ENCODE measurements around the gene C5orf22. TPM values are rescaled to one million over a fixed set of nuclear protein-coding genes. Genes with fewer than 3 reads are reported as not detected.
"Not testable (repeated sequence)": the region's sequence is repeated elsewhere in the genome, so short reads cannot be mapped to it uniquely, and the experiment has no call there.

The C5orf22 gene
- total RNA-seq, 1 experiment from 2014 or later: 19.9 TPM

DNA sequence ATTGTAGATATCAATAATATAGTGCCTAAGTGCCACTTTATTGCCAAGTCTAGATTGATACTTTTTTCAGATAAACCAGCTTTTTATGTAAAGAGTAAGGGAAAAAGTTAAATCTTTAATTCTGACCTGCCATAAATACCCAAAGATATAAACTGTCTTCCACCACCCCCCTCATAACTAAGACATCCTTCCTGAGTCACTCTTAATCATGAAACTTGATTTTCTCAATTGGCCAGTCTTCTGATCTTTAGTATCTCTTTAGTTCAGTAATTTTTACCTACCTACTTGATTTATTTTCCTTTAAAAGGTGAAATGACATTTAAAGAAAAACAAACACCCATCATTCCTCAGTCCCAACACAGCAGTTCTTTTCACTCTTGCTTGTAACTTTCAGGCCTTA, 21.8 kb downstream of the C5orf22 start:
- DNase-seq (ENCODE audit: low read depth): no peak

DNA sequence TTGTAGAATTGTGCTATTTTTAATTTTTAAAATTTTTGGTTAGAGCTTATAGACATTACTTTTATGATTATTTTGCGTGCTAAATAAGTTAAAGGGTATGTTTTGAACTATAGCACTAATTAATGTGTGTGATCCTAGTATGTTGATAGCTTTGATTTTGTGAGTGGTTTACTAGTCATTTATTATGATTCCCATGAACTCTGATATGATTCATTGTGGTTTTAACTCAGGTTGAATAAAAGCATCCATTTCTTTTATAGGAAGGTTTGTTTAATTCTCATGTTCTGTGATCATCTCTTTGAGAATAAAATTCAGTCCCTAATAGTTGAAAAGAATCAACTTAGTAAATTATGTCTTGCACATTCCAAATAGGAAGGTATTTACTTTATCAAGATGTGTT, 22.5 kb downstream of the C5orf22 start:
- no peak for DNase-seq (ENCODE audit: low read depth)

DNA sequence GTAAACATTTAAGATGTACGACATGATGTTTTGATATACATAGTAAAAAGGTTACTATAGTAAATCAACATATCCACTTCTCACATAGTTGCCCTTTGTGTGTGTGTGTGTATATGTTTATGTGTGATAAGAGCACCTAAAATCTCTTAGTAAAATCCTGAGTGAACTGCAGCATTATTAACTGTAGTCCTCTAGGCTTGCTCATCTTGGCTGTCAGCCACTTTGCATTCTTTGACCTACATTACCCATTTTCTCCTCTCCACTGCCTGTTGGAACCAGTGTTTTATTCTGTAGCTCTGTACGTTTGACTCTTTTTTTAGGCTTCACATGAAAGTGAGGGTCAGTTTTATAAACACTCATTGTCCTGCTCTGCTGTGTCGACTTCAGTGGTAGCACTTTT, 24.4 kb downstream of the C5orf22 start:
- DNase-seq (ENCODE audit: low read depth): no peak

DNA sequence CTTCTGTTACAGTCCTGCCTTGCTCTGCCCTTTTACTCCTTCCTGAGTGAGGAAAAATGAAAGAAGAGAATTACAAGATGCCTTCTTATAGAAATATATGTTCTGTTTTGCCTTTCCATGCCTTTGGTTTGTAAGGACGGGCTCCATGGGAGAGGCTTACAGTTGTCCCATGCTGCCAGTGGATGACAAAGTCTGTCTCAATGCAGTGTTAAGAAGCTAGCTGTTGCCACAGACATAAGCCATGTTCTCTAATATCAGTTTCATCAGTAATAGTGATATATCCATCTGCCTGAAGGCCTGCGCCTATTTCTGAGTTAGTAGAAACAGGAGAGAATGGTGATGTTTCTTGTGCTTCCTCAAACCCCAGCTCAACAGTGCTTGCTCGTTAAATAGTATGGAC, 27.8 kb downstream of the C5orf22 start:
- DNase-seq (ENCODE audit: low read depth): no peak

DNA sequence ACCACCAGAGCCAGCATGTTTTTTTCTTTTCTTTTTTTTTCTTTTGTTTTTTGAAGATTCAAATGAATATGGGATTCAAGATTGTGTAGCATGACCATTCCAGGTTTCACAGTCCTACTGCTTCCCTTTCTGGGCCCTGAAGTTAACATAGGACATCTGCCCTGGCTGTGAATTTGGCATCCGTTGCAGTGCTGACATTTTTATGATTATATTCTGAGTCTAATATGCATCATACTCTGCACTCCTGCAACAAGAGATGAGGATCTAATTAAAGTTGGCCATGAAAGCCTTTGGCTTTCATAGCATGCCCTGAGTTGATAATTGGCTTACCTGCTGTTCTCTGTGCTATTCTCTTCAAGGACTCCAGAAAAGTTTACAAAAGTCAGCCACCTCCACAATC, 29.8 kb downstream of the C5orf22 start:
- DNase-seq (ENCODE audit: low read depth): no peak

DNA sequence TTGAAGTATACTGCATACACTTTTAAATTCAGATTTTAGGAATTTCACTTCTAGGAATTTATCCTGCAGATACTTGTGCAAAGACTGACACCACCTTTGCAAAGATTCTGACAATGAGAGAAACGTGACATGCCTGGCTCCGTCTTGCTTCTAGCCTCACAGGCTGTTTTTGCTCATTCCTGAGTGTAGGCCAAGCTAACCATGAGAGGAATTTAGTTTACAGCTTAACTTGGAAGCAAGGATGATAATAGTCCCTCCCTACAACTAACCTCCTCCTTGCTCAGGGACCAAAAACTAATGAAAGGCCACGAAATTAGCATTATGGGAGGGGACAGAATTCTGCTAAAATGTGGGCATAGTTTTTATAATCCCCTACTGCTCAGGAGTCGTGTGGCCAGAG, 31.1 kb downstream of the C5orf22 start:
- DNase-seq (ENCODE audit: low read depth): no peak

DNA sequence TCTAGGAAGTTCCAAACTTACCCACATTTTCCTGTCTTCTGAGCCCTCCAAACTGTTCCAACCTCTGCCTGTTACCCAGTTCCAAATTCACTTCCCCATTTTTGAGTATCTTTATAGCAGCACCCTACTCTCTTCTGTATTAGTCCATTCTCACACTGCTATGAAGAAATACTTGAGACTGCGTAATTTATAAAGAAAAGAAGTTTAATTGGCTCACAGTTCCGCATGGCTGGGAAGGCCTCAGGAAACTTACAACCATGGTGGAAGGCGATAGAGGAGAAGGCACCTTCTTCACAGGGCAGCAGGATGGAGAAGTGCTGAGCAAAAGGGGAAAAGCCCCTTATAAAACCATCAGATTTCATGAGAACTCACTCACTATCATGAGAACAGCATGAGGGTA, 34.3 kb downstream of the C5orf22 start:
- DNase-seq (ENCODE audit: low read depth): not testable (repeated sequence)

DNA sequence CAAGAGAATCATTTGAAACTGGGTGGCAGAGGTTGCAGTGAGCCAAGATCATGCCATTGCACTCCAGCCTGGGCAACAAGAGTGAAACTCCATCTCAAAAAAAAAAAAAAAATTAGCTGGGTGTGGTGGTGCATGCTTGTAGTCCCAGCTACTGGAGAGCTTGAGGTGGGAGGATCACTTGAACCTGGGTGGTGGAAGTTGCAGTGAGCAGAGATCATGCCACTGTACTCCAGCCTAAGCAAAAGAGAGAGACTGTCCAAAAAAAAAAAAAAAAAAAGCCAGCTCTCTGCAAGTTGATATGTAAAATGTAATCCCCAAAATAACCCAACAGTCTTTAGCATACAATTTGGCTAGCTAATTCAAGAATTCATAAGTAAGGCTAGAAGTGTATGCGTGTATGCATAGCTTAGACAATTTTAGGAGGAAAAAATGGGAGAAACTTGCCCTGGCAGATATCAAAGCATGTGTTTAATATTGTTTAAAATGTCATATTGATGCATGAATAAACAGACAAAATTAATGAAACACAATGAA, 36.3 kb downstream of the C5orf22 start:
- no peak for DNase-seq (ENCODE audit: low read depth)

DNA sequence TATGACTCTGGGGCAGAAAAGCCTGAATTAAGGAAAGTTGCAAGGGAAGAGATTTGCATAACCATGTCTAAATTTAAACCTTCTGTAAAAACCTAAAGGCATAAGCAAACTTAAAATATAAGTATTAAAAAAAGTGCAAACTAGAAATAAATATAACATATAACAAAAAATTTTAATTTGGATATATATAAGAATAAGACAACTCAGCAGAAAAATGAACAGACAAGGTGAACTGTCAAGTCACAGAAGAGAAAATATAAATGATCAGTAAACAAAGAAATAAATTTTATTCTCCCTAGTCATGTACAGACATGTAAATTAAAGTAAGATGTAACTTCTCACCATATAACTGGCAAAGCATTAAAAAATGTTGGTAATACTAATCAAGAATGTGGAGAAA, 37.0 kb downstream of the C5orf22 start:
- DNase-seq (ENCODE audit: low read depth): no peak

DNA sequence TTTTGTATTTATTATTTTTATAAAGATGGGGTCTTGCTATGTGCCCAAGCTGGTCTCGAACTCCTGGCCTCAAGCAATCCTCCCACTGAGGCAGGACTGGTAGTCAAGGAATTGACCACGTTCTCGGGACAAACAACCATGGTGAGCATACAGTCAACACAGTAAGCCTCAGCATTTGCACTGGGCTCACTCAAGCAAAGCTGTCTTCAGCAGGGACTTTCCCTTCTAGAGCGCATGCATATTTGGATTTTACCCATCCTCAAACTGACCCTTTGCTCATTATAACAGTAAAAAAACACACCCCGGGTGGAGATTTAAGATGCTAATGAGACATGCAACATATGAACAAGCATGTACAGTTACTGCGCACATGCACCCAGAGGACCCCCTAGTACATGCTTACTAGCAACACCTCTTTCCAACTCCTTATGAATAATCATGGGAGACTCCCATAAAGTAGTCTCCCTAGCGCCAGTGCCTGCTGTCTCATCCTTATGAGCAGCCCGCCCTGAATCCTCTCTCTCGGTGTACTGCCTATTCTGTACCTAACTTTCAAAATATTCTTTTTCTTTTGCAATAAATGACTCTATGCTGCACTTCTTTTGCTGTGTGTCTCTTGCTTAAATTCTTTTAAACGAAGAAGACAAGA, 41.5 kb downstream of the C5orf22 start:
- DNase-seq (ENCODE audit: low read depth): no peak

DNA sequence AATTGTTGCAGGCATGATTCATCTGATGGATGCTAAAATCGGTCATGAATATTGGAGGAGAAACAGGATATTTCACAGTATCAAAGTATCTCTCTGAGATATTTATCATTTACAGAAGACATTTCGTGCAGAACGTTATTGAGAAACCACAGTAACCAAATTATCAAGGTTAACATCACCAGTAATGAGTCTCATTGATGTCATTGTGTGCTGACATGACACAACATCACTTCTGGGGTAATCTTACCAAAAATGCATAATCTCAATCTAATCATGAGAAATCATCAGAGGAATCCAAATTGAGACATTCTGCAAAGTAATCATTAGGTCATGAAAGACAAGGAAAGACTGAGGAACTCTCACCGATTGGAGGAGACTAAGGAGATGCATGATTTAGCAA, 42.7 kb downstream of the C5orf22 start:
- DNase-seq (ENCODE audit: low read depth): no peak

DNA sequence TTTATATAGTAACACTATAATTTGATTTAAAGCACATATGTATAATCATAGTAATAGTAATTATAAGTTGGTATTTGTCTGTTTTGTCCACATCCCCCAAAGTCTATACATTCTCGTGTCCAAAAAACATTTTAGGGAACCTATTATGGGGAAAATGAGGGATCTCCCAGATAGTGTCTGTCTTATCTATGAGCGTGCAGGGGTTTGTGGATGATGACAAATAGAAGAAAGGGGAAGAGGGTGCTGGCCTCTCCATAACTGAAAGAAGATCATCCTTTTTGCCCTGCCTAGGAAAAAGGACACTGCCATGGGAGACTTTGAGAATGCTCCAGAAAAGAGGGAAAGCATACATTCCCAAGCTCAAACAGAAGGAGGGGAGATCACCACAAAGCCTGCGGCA, 45.3 kb downstream of the C5orf22 start:
- DNase-seq (ENCODE audit: low read depth): no peak

DNA sequence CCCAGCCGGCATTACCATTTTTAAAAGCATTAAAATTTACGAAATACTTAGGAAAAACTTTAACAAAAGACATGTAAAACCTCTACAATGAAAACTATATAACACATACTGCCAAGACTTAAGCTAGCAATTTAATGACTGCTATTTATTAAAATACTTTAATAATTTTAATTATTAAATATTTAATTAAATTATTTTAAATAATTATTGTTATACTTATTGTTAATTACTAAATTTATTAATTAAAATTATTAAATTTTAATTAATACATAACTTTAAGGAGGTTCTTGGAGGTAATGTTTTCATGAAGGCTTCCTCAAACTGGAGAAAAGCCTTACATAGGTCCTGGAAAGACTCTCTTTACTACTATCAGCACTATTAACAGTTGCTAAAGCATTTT, 47.5 kb downstream of the C5orf22 start:
- DNase-seq (ENCODE audit: low read depth): no peak

DNA sequence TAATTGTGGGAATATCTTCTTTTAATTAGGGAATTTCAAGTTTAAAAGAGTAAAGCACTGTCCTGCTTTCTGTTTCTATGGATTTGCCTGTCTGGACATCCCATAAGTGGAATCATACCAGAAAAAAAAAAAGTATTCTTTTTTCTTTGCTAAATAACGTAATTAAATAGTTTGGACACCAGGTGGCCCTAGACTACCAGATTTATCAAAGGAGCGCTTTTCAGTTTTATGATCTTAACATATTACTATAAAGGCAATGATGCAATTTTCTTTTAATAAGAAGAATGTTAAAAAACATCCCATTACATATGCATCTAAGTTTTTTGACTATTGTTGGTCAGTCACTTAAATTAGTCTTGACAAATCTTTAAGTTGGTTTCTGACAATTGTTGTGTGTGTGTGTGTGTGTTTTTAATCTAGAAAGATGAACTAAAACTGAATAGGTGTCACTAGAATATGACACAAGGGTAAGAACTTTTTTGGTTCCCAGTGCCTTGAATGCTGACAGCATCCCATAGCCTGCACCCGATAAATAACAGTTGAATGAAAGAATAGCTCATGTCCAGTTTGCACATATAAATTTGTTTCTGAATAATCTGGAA, 49.5 kb downstream of the C5orf22 start:
- peak; percentile 12 for DNase-seq (ENCODE audit: low read depth)

DNA sequence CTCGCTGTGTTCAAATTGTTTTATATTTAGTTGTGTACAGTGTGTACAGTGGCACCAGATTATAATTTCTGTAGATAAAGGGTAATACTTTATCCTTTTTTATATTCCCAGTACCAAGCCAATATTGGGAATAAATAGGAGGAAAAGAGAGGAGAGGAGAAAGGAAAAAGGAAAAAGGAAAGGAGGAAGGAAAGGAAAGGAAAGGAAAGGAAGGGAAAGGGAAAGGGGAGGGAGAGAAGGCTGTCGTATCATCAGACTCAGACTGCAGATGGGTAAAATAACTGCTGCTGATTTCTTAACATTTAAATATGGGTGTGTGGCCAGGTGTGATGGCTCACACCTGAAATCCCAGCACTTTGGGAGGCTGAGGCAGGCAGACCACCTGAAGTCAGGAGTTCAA, 51.0 kb downstream of the C5orf22 start:
- DNase-seq (ENCODE audit: low read depth): no peak

DNA sequence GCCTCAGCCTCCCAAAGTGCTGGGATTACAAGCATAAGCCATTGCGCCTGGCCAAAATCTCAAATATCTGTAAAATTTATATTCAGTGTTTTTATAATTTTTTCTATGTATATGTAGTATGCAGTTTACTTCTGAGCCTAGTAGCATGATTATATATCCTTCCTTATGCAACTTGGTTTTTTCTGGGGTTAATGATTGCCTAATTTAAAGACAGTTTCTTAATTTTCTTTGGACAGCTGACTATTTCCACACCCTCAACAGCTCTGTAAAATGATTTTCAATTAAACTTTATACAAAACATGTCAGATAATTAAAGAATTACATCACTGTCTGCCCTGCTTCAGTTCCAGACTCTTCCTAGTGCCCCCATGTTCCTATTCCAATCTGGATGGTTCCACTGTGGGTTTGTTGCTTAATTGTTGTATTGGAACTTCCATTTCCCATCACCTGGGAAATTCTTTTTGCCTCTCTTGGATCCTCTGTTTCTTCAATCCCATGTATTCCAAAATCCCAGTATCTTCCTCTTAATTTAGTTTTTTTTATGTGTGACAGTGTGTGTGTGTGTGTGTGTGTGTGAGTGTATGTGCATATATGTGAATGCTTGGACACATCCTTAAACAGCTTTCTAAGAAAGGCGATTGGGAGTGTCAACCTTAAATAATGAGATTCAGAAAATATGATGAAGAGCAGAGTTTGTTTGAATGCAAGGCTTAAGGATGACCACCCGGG, 53.2 kb downstream of the C5orf22 start:
- no peak for DNase-seq (ENCODE audit: low read depth)

DNA sequence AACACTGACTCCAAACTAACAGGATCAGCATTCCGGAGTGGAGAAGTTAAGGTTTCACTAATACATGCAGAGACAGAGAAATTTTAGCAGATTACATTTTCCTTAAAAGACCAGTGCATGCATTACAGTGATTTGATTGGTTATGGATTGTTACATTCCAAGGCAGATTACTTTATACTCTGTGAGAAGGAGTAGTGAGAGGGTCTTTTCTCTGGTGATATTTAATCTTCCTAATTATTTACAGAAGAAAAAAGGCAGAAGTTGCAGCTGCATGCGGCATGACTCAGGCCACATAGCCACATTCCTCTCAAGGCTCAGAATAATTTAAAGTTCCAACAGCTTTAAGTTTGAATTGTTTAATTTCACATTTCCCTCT, 53.8 kb downstream of the C5orf22 start:
- peak; percentile 11 for DNase-seq (ENCODE audit: low read depth)

DNA sequence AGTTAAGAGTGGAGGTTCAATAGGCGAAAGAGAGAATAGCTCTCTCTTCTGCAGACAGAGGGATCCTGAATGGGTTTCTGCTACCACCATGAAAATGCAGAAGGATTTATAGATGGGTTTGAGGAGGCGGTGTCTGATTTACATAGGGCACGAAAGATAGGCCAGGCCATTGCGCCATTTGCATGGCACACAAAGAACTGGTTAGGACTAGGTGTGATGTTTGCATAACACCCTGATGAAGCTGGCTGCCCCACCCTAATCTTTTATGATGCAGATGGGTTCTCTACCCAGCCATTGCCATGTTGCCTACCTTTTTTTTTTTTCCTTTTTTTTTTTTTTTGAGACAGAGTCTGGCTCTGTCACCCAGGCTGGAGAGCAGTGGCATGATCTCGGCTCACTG, 55.4 kb downstream of the C5orf22 start:
- DNase-seq (ENCODE audit: low read depth): no peak

DNA sequence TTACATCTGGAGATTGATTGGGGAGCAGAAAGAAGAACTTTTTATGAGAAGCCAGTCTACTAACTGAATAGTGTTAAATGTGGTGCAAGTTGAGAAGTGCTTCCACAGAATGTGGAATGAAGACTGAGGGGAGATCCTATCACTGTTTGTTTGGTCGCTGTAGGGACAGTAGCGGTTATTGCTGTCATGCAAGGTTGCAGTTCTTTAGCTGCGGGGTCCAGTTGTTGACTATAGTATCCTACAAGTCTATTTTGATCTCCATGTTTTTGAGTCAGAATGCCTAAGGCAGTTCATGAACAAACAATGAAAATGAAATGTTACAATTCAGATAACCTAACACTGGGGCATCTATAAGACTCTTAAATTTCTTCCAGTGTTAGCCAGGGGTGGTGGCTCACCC, 61.6 kb downstream of the C5orf22 start:
- no peak for DNase-seq (ENCODE audit: low read depth)

DNA sequence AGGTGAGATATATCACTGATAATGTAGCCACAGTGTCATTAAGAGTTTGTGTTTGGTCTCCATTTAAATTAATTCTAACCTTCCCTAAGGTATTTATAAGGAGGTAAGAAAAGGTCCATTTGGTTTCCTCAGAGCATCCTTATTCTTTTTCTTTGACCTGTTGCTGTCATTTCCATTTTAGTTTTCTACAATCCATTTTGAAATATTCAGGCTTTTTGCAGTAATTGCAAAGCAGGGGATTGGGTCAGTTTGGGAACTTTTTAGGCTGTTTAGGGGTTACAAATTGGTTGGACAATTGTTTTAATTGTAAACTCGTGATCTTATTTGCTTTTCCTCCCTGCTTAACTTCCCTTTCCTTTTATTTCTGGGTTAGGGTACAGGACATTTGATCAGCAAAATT, 64.3 kb downstream of the C5orf22 start:
- no peak for DNase-seq (ENCODE audit: low read depth)

DNA sequence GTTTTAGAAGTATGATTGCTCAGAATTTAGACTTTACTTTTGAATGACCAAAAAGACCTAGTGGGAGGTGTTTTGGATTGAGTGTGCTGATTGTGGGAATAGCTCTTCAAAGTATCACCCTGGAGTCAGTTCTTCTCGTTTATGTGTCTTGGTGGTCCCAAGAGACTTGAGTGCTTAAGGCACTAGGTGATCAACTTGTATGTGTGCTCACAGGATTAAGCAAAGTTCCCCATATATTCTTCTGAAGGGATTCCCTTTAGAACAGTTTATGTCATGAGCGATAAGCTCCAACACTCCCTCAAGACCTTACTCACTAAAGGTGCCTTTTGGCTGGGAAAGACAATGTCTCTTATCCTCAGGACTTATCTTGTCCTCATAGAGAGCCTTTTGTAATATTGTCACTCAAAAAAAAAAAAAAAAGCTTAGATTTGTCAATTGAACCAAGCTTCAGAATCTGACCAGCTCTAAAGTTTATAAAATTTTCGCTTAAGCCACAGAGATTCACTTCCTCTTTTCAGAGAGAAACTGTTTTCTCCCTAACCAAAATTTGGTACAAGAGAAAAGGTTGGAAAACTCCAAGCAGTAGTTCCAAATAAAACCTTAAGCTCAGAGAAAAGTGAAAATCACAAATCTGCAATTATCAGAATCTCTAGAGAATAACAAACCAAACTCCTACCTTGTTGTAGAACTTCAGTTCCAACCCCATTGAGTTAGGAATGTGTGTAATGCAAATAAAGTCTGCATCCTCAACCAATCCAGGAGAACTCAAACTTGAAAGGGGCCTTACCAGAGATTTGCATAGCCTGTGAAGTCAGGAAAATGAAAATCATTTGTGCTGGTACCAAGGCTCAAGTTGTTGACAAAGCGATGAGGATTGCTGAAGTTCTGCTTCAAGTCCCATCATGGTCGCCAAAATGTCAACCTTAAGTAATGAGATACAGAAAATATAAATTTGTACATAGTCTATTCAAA, 66.8 kb downstream of the C5orf22 start:
- DNase-seq (ENCODE audit: low read depth): no peak

DNA sequence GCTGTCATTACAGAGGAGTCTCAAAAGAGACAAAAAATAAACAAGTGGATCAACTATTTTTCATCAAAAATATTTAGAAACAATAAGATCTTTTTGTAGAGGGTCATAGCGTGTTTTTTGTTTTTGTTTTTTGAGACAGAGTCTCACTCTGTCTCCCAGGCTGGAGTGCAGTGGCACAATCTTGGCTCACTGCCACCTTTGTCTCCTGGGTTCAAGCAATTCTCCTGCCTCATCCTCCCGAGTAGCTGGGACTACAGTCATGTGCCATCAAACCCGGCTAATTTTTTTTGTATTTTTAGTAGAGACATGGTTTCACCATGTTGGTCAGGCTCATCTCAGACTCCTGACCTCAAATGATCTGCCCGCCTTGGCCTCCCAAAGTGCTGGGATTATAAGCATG, 70.2 kb downstream of the C5orf22 start:
- DNase-seq (ENCODE audit: low read depth): not testable (repeated sequence)
